Gastrocnemius medialis (tissue), 4 donors: ENCODE data around the gene OR5I1. TPM values are rescaled to one million over a fixed set of nuclear protein-coding genes. Genes with fewer than 3 reads are reported as not detected.

Experiments
- ATAC-seq, 2 donors: fragments of 150-250 bp; one replicate each; pipeline ENCODE4 v1.9.1; 2016
- DNase-seq, 2 donors: peaks; one replicate each; pipeline ENCODE4 v3.0.0-alpha.2; 2019
- H3K27ac ChIP-seq, 4 donors: fragments of 200-600 bp; sonication (generic); 1 replicate in 1 of 4; 2 replicates in 3 of 4; pipeline ENCODE4 v1.5.1; 2016 to 2018; ENCODE audit warnings: mild to moderate bottlenecking in 2 of 4, moderate library complexity in 1 of 4
- H3K27me3 ChIP-seq, 3 donors: fragments of 200-600 bp; sonication (generic) in 2 of 3; 1 replicate in 1 of 3; 2 replicates in 2 of 3; pipeline versions ENCODE4 v1.5.1 to v1.6.0; 2016 to 2019; ENCODE audit warnings: mild to moderate bottlenecking in 1 of 3, moderate library complexity in 1 of 3
- H3K36me3 ChIP-seq, 2 donors: fragments of 200-600 bp; sonication (generic) in 1 of 2; one replicate each; pipeline ENCODE4 v1.5.1; 2017 to 2018
- H3K4me1 ChIP-seq, 2 donors: fragments of 200-600 bp; sonication (generic) in 1 of 2; one replicate each; pipeline ENCODE4 v1.5.1; 2016 to 2017; ENCODE audit warnings: mild to moderate bottlenecking in 2 of 2
- H3K4me3 ChIP-seq, 4 donors: fragments of 200-600 bp; sonication (generic) in 3 of 4; 1 replicate in 1 of 4; 2 replicates in 3 of 4; pipeline ENCODE4 v1.5.1; 2016 to 2019; ENCODE audit warnings: mild to moderate bottlenecking in 2 of 4
- H3K9me3 ChIP-seq, 3 donors: fragments of 200-600 bp; sonication (generic) in 2 of 3; 1 replicate in 1 of 3; 2 replicates in 2 of 3; pipeline ENCODE4 v1.5.1; 2016 to 2019
- POLR2A ChIP-seq, 2 donors: fragments of 450-650 bp; IDR thresholded peaks; one replicate each; pipeline ENCODE4 v1.6.1; 2017; ENCODE audit warnings: antibody characterized with exemption in 2 of 2, mild to moderate bottlenecking in 2 of 2, moderate library complexity in 2 of 2
- in situ Hi-C, 4 donors: fragments of 200-750 bp; cut with MboI; loops; one replicate each; pipeline versions ENCODE4 v1.15.0 to v1.8.0; 2017; ENCODE audit warnings: low sequenced_read_pairs in 4 of 4
- intact Hi-C: fragments of 100-400 bp; cut with DNase I; formaldehyde crosslinking; loops from one replicate; pipeline ENCODE4 v1.15.1; 2023; ENCODE audit warnings: low total_unique reads
- total RNA-seq, 4 donors: library from RNA; depleted of rRNA; stranded (reverse); fragments of >200 nt; gene quantifications; one replicate each; pipeline versions ENCODE4 v1.1.0 to v1.2.3, GENCODE V29; 2016
- TF ChIP-seq, protein P1 (sequence below), 5 experiments: fragments of 450-650 bp in 3 of 5; fragments of 200-600 bp in 2 of 5; sonication (generic) in 2 of 5; IDR thresholded peaks in 4 of 5; conservative IDR thresholded peaks in 1 of 5; 1 replicate in 4 of 5; 2 replicates in 1 of 5; pipeline ENCODE4 v1.5.1; 2016 to 2019; ENCODE audit warnings: antibody characterized with exemption in 5 of 5, mild to moderate bottlenecking in 3 of 5, moderate library complexity in 3 of 5

OR5I1 gene
- total RNA-seq, 4 donors from 2014 or later, result not detected

DNA sequence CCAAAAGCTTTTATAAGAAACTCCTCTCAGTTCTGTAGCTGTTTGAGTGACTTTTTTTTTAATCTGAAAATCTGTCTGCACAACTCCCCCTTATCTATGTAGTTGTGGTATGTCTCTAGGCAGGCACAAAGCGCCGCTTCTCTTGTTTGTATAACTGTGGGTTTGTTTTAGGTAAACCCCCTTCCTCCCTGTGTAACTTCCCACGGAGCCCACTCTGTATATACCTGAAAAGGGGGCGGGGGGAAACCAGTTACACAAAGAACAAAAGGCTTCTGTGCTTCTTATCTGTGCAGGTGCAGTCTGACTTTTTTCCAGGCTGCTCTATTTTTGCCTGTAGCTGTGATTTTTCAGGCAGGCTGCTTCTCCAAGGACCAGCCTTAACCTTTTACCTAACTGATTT is 20.3 kb upstream of the OR5I1 start:
- Histone ChIP-seq H3K4me3 (no peak overlapping the region), H3K4me1 (no peaks in the 10 kb centered on the region), H3K9me3 (no peaks in the 10 kb centered on the region), H3K27ac (no peak overlapping the region), H3K36me3 (no peaks in the 10 kb centered on the region), H3K27me3 (no peaks in the 10 kb centered on the region)
- intact Hi-C loops, result no loop called here
- DNase-seq, result no peak
- ATAC-seq, result no peak
- in situ Hi-C loops, result no loop called here
- TF ChIP-seq POLR2A (IDR thresholded peaks at IDR 0.05), result no peak
- TF ChIP-seq, protein P1, sequence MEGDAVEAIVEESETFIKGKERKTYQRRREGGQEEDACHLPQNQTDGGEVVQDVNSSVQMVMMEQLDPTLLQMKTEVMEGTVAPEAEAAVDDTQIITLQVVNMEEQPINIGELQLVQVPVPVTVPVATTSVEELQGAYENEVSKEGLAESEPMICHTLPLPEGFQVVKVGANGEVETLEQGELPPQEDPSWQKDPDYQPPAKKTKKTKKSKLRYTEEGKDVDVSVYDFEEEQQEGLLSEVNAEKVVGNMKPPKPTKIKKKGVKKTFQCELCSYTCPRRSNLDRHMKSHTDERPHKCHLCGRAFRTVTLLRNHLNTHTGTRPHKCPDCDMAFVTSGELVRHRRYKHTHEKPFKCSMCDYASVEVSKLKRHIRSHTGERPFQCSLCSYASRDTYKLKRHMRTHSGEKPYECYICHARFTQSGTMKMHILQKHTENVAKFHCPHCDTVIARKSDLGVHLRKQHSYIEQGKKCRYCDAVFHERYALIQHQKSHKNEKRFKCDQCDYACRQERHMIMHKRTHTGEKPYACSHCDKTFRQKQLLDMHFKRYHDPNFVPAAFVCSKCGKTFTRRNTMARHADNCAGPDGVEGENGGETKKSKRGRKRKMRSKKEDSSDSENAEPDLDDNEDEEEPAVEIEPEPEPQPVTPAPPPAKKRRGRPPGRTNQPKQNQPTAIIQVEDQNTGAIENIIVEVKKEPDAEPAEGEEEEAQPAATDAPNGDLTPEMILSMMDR (IDR thresholded peaks at IDR 0.05 in 4 of 5, conservative IDR thresholded peaks at IDR 0.05 in 1 of 5), result no peak

DNA sequence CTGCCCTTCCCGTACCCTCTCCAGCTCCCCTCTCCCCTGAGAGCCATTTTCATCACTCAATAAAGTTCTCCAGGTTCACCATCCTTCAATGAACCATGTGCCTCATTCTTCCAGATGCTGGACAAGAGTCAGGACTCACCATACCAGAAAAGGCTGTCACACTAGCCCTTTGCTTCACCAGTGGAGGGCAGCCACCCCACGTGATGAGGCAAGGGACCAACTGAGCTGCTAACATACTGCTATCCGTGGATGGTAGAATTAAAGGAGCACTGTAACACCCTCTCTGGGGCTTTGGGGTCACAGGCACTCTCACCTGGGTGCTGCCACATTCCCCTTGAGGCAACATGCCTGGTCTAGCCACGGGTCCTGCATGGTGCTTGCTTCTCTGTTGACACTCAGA is 13.1 kb upstream of the OR5I1 start:
- intact Hi-C loops, result no loop called here
- Histone ChIP-seq H3K27me3 (no peaks in the 10 kb centered on the region), H3K9me3 (no peaks in the 10 kb centered on the region), H3K4me3 (no peak overlapping the region), H3K27ac (no peak overlapping the region), H3K4me1 (no peaks in the 10 kb centered on the region), H3K36me3 (no peaks in the 10 kb centered on the region)
- DNase-seq (no peak), ATAC-seq (no peak)
- no peak for TF ChIP-seq POLR2A (IDR thresholded peaks at IDR 0.05)
- TF ChIP-seq, protein P1 (IDR thresholded peaks at IDR 0.05 in 4 of 5, conservative IDR thresholded peaks at IDR 0.05 in 1 of 5), result no peak
- in situ Hi-C loops, result loop anchor here in 1 of 4 donors (25.0 kb wide), 1 partner anchor 838 kb away; no protein-coding TSS in a partner anchor

DNA sequence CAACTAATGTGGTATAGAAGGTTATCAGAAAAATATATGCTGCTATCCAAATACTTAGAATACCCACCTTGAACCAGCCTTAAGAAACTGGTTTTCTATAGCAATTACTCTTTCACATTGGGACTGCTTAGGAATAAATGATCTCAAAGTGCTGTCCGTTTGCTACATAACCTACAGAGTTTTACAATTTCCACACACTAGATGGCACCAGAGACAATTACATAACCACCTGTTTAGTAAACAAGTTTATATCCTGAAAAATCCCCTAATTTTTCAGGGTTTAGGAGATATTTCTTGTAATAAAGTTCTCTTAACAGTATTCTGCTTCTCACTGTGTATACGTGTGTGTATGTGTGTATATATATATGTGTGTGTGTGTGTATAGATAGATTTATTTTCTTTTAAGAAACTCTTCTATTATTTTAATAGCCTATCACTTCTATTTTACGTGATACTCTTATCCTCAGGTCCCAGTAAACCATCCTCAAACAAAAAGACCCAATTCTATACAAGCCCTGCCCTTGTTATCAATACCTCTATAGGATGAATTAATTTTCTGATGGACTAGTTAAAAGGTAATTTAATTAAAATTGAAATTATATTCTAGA is 6.7 kb upstream of the OR5I1 start:
- no peaks in the 10 kb centered on the region for H3K36me3 ChIP-seq
- intact Hi-C loops (loop anchor here (5.0 kb wide), 1 partner anchor 1309 kb away; no protein-coding TSS in a partner anchor), in situ Hi-C loops (loop anchor here in 1 of 4 donors (25.0 kb wide), 1 partner anchor 844 kb away; no protein-coding TSS in a partner anchor)
- no peaks in the 10 kb centered on the region for H3K27me3 ChIP-seq
- no peaks in the 10 kb centered on the region for H3K4me1 ChIP-seq
- H3K27ac ChIP-seq, result no peak overlapping the region
- DNase-seq (no peak), ATAC-seq (no peak)
- H3K9me3 ChIP-seq, result no peaks in the 10 kb centered on the region
- H3K4me3 ChIP-seq, result no peak overlapping the region
- TF ChIP-seq, protein P1 (IDR thresholded peaks at IDR 0.05 in 4 of 5, conservative IDR thresholded peaks at IDR 0.05 in 1 of 5), result no peak
- TF ChIP-seq POLR2A (IDR thresholded peaks at IDR 0.05), result no peak

DNA sequence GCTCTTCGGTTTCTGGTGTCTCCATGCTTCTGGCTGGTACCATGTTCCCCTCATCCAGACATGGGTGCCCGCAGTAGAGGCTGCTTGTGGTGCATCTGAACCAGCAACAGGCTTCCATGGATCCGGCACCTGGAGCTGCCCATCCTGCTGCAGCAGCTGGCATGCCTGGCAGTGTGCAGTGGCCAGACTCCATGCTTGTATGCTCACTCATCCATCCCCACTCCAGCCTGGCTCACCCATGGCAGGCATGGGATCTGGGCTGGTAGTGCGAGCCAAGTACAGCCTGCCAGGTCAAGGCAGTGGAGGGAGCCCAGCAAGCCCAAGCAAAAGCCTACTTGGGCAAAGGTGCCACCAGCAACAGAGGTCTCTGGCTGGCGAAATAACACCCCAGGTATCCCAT is 15.7 kb downstream of the OR5I1 start:
- in situ Hi-C loops, result no loop called here
- no peaks in the 10 kb centered on the region for H3K27me3 ChIP-seq
- intact Hi-C loops, result no loop called here

More for the DNA sequence above, 15.7 kb downstream of the OR5I1 start:
- Histone ChIP-seq H3K36me3 (no peaks in the 10 kb centered on the region), H3K9me3 (no peaks in the 10 kb centered on the region), H3K27ac (no peak overlapping the region), H3K4me1 (no peaks in the 10 kb centered on the region), H3K4me3 (no peak overlapping the region)
- TF ChIP-seq, protein P1 (IDR thresholded peaks at IDR 0.05 in 4 of 5, conservative IDR thresholded peaks at IDR 0.05 in 1 of 5), result no peak
- TF ChIP-seq POLR2A (IDR thresholded peaks at IDR 0.05), result no peak
- DNase-seq (no peak), ATAC-seq (no peak)
